Aorta (tissue), 5 donors: ENCODE measurements around the gene RGS6. TPM values are rescaled to one million over a fixed set of nuclear protein-coding genes. Genes with fewer than 3 reads are reported as not detected.

Source experiments
- ATAC-seq: fragments of 200-7000 bp; cut with Tn5 transposase; one replicate; pipeline ENCODE4 v1.9.1; 2022; ENCODE audit warnings: moderate library complexity; ENCODE audit not compliant: low FRiP score
- DNase-seq, 2 donors: peaks; one replicate each; pipeline ENCODE4 v3.0.0-alpha.2; 2020
- H3K27ac ChIP-seq, 2 donors: one replicate each; pipeline ENCODE4 v1.5.1; 2013; ENCODE audit warnings: low read length in 2 of 2, mild to moderate bottlenecking in 2 of 2, moderate library complexity in 2 of 2, control low read depth in 1 of 2, inconsistent platforms in 1 of 2, low read depth in 1 of 2
- H3K27me3 ChIP-seq, 2 donors: one replicate each; pipeline ENCODE4 v1.6.1; 2013; ENCODE audit warnings: control low read depth in 1 of 2, low read length in 1 of 2, mild to moderate bottlenecking in 1 of 2, moderate library complexity in 1 of 2; ENCODE audit not compliant: insufficient read depth in 2 of 2, control insufficient read depth in 1 of 2
- H3K36me3 ChIP-seq, 2 donors: one replicate each; pipeline ENCODE4 v1.6.1; 2013; ENCODE audit warnings: control low read depth in 1 of 2, low read length in 1 of 2, mild to moderate bottlenecking in 1 of 2; ENCODE audit not compliant: insufficient read depth in 2 of 2, control insufficient read depth in 1 of 2
- H3K4me1 ChIP-seq, 2 donors: one replicate each; pipeline ENCODE4 v1.6.1; 2013; ENCODE audit warnings: low read length in 2 of 2, control low read depth in 1 of 2, mild to moderate bottlenecking in 1 of 2, moderate library complexity in 1 of 2; ENCODE audit not compliant: insufficient read depth in 2 of 2, control insufficient read depth in 1 of 2
- H3K4me3 ChIP-seq, 2 donors: one replicate each; pipeline ENCODE4 v1.5.1; 2013; ENCODE audit warnings: low read length in 2 of 2, control low read depth in 1 of 2, mild to moderate bottlenecking in 1 of 2
- H3K9me3 ChIP-seq: one replicate; pipeline ENCODE4 v1.6.1; 2013; ENCODE audit warnings: mild to moderate bottlenecking, low read length; ENCODE audit not compliant: control insufficient read depth
- WGBS, 2 donors: extraction: QIAGEN DNeasy Blood & Tissue Kit; methylation state at CpG; one replicate each; pipeline ENCODE4 v1.1.7; 2013; 5-methylcytosine and 5-hydroxymethylcytosine counted together
- intact Hi-C, 2 donors: fragments of 100-400 bp; cut with DNase I; formaldehyde crosslinking; loops; one replicate each; pipeline versions ENCODE4 v1.14.2 to v1.15.0; 2022
- polyA plus RNA-seq, 2 donors: library from polyadenylated mRNA; stranded (reverse); fragments of 200-250 nt; gene quantifications; one replicate each; pipeline ENCODE4 v1.2.3, GENCODE V29; 2013
- total RNA-seq, 2 donors: library from RNA; stranded (reverse); fragmentation: NEBNext Ultra II Directional; extraction: Animal tissue kit (Norgen Biotek cat#: 25700); gene quantifications; one replicate each; pipeline ENCODE4 v1.2.1, GENCODE V29; 2021
- donor health status: healthy with polysubstance abuse.
- donor health status: Bipolar disorder and iron deficiency.
- donor health status: DM: no; HTN: no; CAD: no.
- donor health status: DM: no; HTN: no; CAD: no.
- donor health status: DM: yes; HTN: yes; CAD: no.

The RGS6 gene
- total and polyA plus RNA-seq, 4 donors: 0.05 to 2.0 (median 1.8) TPM; not detected in 1

- intact Hi-C loops: no loop called here
- WGBS, 2 donors: 88 to 91% methylated on average over 2 of the region's 2 CpGs
- no peak for ATAC-seq
- H3K27me3 ChIP-seq: peaks cover 0 to 1% of the 10 kb centered on the region in 2 donors
- H3K36me3 ChIP-seq: no peaks in the 10 kb centered on the region
- no peak overlapping the region for H3K4me3 ChIP-seq
- no peak for DNase-seq
- peaks cover 0 to 2% of the 10 kb centered on the region in 2 donors for H3K4me1 ChIP-seq
- H3K9me3 ChIP-seq: peaks cover 1% of the 10 kb centered on the region
- H3K27ac ChIP-seq: no peak overlapping the region
These were observed 113.0 kb downstream of the RGS6 start for GRCh38 chr14:72045271-72045670.

GRCh38 chr14:72045885-72046284, 113.7 kb downstream of the RGS6 start:
- H3K4me3 ChIP-seq: no peak overlapping the region
- no peaks in the 10 kb centered on the region for H3K36me3 ChIP-seq
- 87 to 89% methylated on average over 7 of the region's 7 CpGs for WGBS, 2 donors
- peaks cover 0 to 1% of the 10 kb centered on the region in 2 donors for H3K27me3 ChIP-seq
- intact Hi-C loops: no loop called here
- ATAC-seq: no peak
- H3K4me1 ChIP-seq: peaks cover 0 to 2% of the 10 kb centered on the region in 2 donors
- H3K9me3 ChIP-seq: peaks cover 1% of the 10 kb centered on the region
- DNase-seq: no peak
- H3K27ac ChIP-seq: no peak overlapping the region

GRCh38 chr14:72049462-72049861, 117.2 kb downstream of the RGS6 start:
- H3K36me3 ChIP-seq: no peaks in the 10 kb centered on the region
- H3K4me3 ChIP-seq: no peak overlapping the region
- H3K27me3 ChIP-seq: no peaks in the 10 kb centered on the region
- peaks cover 0 to 2% of the 10 kb centered on the region in 2 donors for H3K4me1 ChIP-seq
- H3K27ac ChIP-seq: no peak overlapping the region
- DNase-seq (no peak), ATAC-seq (no peak)
- 71 to 77% methylated on average over 1 of the region's 1 CpG for WGBS, 2 donors
- intact Hi-C loops: no loop called here
- H3K9me3 ChIP-seq: no peaks in the 10 kb centered on the region

GRCh38 chr14:72052356-72052755, 120.1 kb downstream of the RGS6 start:
- Histone ChIP-seq H3K4me1 (no peaks in the 10 kb centered on the region), H3K27ac (no peak overlapping the region), H3K36me3 (no peaks in the 10 kb centered on the region), H3K9me3 (no peaks in the 10 kb centered on the region), H3K4me3 (no peak overlapping the region), H3K27me3 (no peaks in the 10 kb centered on the region)
- no peak for ATAC-seq
- intact Hi-C loops: no loop called here
- DNase-seq: no peak
- 72 to 85% methylated on average over 2 of the region's 2 CpGs for WGBS, 2 donors

- H3K4me1 ChIP-seq: no peaks in the 10 kb centered on the region
- no peaks in the 10 kb centered on the region for H3K27me3 ChIP-seq
- DNase-seq (no peak), ATAC-seq (no peak)
- WGBS, 2 donors: 58 to 65% methylated on average over 3 of the region's 3 CpGs
- intact Hi-C loops: no loop called here
- H3K36me3 ChIP-seq: no peaks in the 10 kb centered on the region
- no peak overlapping the region for H3K4me3 ChIP-seq
- H3K27ac ChIP-seq: no peak overlapping the region
- H3K9me3 ChIP-seq: no peaks in the 10 kb centered on the region
These were observed 121.4 kb downstream of the RGS6 start for GRCh38 chr14:72053651-72054050.

GRCh38 chr14:72054911-72055310, 122.7 kb downstream of the RGS6 start:
- WGBS, 2 donors: 81 to 89% methylated on average over 4 of the region's 4 CpGs
- DNase-seq (no peak), ATAC-seq (no peak)
- H3K4me1 ChIP-seq: no peaks in the 10 kb centered on the region
- no peaks in the 10 kb centered on the region for H3K9me3 ChIP-seq
- no peak overlapping the region for H3K27ac ChIP-seq
- no peaks in the 10 kb centered on the region for H3K36me3 ChIP-seq
- no peaks in the 10 kb centered on the region for H3K27me3 ChIP-seq
- no peak overlapping the region for H3K4me3 ChIP-seq
- intact Hi-C loops: no loop called here

- DNase-seq (no peak), ATAC-seq (no peak)
- no peak overlapping the region for H3K27ac ChIP-seq
- WGBS, 2 donors: 80 to 86% methylated on average over 4 of the region's 4 CpGs
- no peaks in the 10 kb centered on the region for H3K4me1 ChIP-seq
- intact Hi-C loops: no loop called here
- H3K36me3 ChIP-seq: no peaks in the 10 kb centered on the region
- no peaks in the 10 kb centered on the region for H3K27me3 ChIP-seq
- no peaks in the 10 kb centered on the region for H3K9me3 ChIP-seq
- H3K4me3 ChIP-seq: no peak overlapping the region
These were observed 125.6 kb downstream of the RGS6 start for GRCh38 chr14:72057701-72058285.

- no peaks in the 10 kb centered on the region for H3K36me3 ChIP-seq
These were observed 128.2 kb downstream of the RGS6 start for GRCh38 chr14:72060460-72060859.

GRCh38 chr14:72060917-72061316, 128.7 kb downstream of the RGS6 start:
- 83 to 89% methylated on average over 1 of the region's 1 CpG for WGBS, 2 donors
- Histone ChIP-seq H3K27me3 (no peaks in the 10 kb centered on the region), H3K4me1 (no peaks in the 10 kb centered on the region), H3K4me3 (no peak overlapping the region), H3K36me3 (no peaks in the 10 kb centered on the region), H3K27ac (no peak overlapping the region), H3K9me3 (no peaks in the 10 kb centered on the region)
- intact Hi-C loops: no loop called here
- DNase-seq (no peak), ATAC-seq (no peak)

More at GRCh38 chr14:72060460-72060859, 128.2 kb downstream of the RGS6 start:
- H3K4me3 ChIP-seq: no peak overlapping the region
- no peak for DNase-seq
- no peaks in the 10 kb centered on the region for H3K27me3 ChIP-seq
- no peaks in the 10 kb centered on the region for H3K4me1 ChIP-seq
- no peak overlapping the region for H3K27ac ChIP-seq
- intact Hi-C loops: no loop called here
- ATAC-seq: no peak
- WGBS, 2 donors: 5 to 11% methylated on average over 3 of the region's 3 CpGs
- H3K9me3 ChIP-seq: no peaks in the 10 kb centered on the region
